Upper lobe of right lung (tissue), 1 donor: ENCODE data around the gene MAPK14. TPM values are rescaled to one million over a fixed set of nuclear protein-coding genes. Genes with fewer than 3 reads are reported as not detected.
A peak's percentile ranks its signal among the peaks of the same experiment; 100 is the strongest.

Source experiments
- ATAC-seq: fragments of 200-7000 bp; cut with Tn5 transposase; one replicate; pipeline ENCODE4 v1.9.1; 2020; ENCODE audit warnings: mild to moderate bottlenecking, moderate library complexity
- DNase-seq: peaks from one replicate; pipeline ENCODE4 v3.0.0-alpha.2; 2020
- H3K27ac ChIP-seq: fragments of 200-600 bp; one replicate; pipeline ENCODE4 v1.8.0; 2022
- H3K27me3 ChIP-seq: fragments of 200-600 bp; one replicate; pipeline ENCODE4 v1.8.0; 2022; ENCODE audit warnings: mild to moderate bottlenecking
- H3K36me3 ChIP-seq: fragments of 200-600 bp; one replicate; pipeline ENCODE4 v1.8.0; 2022
- H3K4me1 ChIP-seq: fragments of 200-600 bp; one replicate; pipeline ENCODE4 v1.8.0; 2022
- H3K4me3 ChIP-seq: fragments of 200-600 bp; one replicate; pipeline ENCODE4 v1.8.0; 2022; ENCODE audit warnings: mild to moderate bottlenecking
- H3K9me3 ChIP-seq: fragments of 200-600 bp; one replicate; pipeline ENCODE4 v1.8.0; 2022
- CTCF ChIP-seq: fragments of 200-600 bp; IDR thresholded peaks from one replicate; pipeline ENCODE4 v1.8.0; 2022; ENCODE audit warnings: antibody characterized with exemption
- intact Hi-C: fragments of 100-400 bp; cut with DNase I; formaldehyde crosslinking; loops from one replicate; pipeline ENCODE4 v1.11.0; 2022
- total RNA-seq: library from RNA; stranded (reverse); fragmentation: NEBNext Ultra II Directional; extraction: Animal tissue kit (Norgen Biotek cat#: 25700); gene quantifications from one replicate; pipeline ENCODE4 v1.2.1, GENCODE V29; 2021
- donor health status: DM: no; HTN: yes; CAD: no; lungs with severe emphysema.

MAPK14 gene
- total RNA-seq, 1 donor from 2014 or later, result 60.6 TPM

- Histone ChIP-seq H3K36me3 (no peaks in the 10 kb centered on the region), H3K4me3 (no peak overlapping the region), H3K27ac (no peak overlapping the region), H3K9me3 (no peaks in the 10 kb centered on the region), H3K4me1 (peaks cover 38% of the 10 kb centered on the region), H3K27me3 (no peaks in the 10 kb centered on the region)
- intact Hi-C loops, result no loop called here
- peak; percentile 83 for DNase-seq
- no peak for TF ChIP-seq CTCF
- peak; percentile 24 for ATAC-seq
Observed at GRCh38 chr6:36124881-36125280, 97.3 kb downstream of the MAPK14 start.

GRCh38 chr6:36125575-36125974 is 98.0 kb downstream of the MAPK14 start:
- intact Hi-C loops, result no loop called here

GRCh38 chr6:36126121-36126520 is 98.5 kb downstream of the MAPK14 start:
- DNase-seq (no peak), ATAC-seq (no peak)
- TF ChIP-seq CTCF, result no peak
- H3K27ac ChIP-seq, result no peak overlapping the region
- intact Hi-C loops, result no loop called here
- H3K4me1 ChIP-seq, result peaks cover 39% of the 10 kb centered on the region
- no peak overlapping the region for H3K4me3 ChIP-seq
- no peaks in the 10 kb centered on the region for H3K27me3 ChIP-seq
- no peaks in the 10 kb centered on the region for H3K36me3 ChIP-seq
- H3K9me3 ChIP-seq, result no peaks in the 10 kb centered on the region

More at GRCh38 chr6:36125575-36125974, 98.0 kb downstream of the MAPK14 start:
- Histone ChIP-seq H3K27me3 (no peaks in the 10 kb centered on the region), H3K4me3 (no peak overlapping the region), H3K36me3 (no peaks in the 10 kb centered on the region), H3K9me3 (no peaks in the 10 kb centered on the region), H3K27ac (no peak overlapping the region), H3K4me1 (peaks cover 39% of the 10 kb centered on the region)
- no peak for ATAC-seq
- no peak for DNase-seq
- TF ChIP-seq CTCF, result no peak

- ATAC-seq (no peak), DNase-seq (no peak)
- no peaks in the 10 kb centered on the region for H3K9me3 ChIP-seq
- H3K36me3 ChIP-seq, result no peaks in the 10 kb centered on the region
- no peak overlapping the region for H3K4me3 ChIP-seq
- no peak for TF ChIP-seq CTCF
- peak overlapping the region; percentile 43 for H3K27ac ChIP-seq
- intact Hi-C loops, result no loop called here
- H3K27me3 ChIP-seq, result no peaks in the 10 kb centered on the region
- H3K4me1 ChIP-seq, result peaks cover 43% of the 10 kb centered on the region
Observed at GRCh38 chr6:36126553-36127458, 99.2 kb downstream of the MAPK14 start.

- intact Hi-C loops, result no loop called here
- Histone ChIP-seq H3K4me1 (peaks cover 48% of the 10 kb centered on the region), H3K4me3 (no peak overlapping the region), H3K27ac (peak overlapping the region; percentile 43), H3K36me3 (no peaks in the 10 kb centered on the region), H3K9me3 (no peaks in the 10 kb centered on the region), H3K27me3 (no peaks in the 10 kb centered on the region)
- no peak for TF ChIP-seq CTCF
- DNase-seq (peak; percentile 82), ATAC-seq (peak; percentile 60)
Observed at GRCh38 chr6:36127462-36128016, 99.9 kb downstream of the MAPK14 start.
